Neural cell (in vitro differentiated cells): Measurements from ENCODE around the gene LRBA.

Experiments used
- CTCF ChIP-seq: fragments of 450-650 bp; IDR thresholded peaks from 2 replicates; pipeline ENCODE4 v1.5.1; 2014; ENCODE audit warnings: antibody characterized with exemption, mild to moderate bottlenecking, moderate library complexity; ENCODE audit not compliant: poor library complexity, severe bottlenecking
- EP300 ChIP-seq: fragments of 450-650 bp; conservative IDR thresholded peaks from 2 replicates; pipeline ENCODE4 v1.6.1; 2014; ENCODE audit warnings: antibody characterized with exemption, mild to moderate bottlenecking, moderate library complexity; ENCODE audit not compliant: poor library complexity, severe bottlenecking
- EZH2 ChIP-seq: fragments of 200-600, 300-800 bp; shearing (Covaris generic), sonication (generic); IDR thresholded peaks from 2 replicates; pipeline ENCODE4 v1.6.1; 2014; ENCODE audit warnings: antibody characterized with exemption, low read length, borderline replicate concordance, mild to moderate bottlenecking; ENCODE audit not compliant: insufficient read depth, poor library complexity, severe bottlenecking

- TF ChIP-seq CTCF (no peak), EZH2 (no peak), EP300 (no peak)
Observed at GRCh38 chr4:150656891-150657290, 358.2 kb downstream of the LRBA start.
